NB4 (cell line): Measurements from ENCODE around the gene OR6C4.

Experiments used
- POLR2A ChIP-seq: IDR thresholded peaks from 2 replicates; pipeline ENCODE4 v1.6.1; 2011; ENCODE audit warnings: mild to moderate bottlenecking; ENCODE audit not compliant: insufficient read length; ENCODE audit errors: extremely low read depth
- TF ChIP-seq, protein P1 (sequence below): IDR thresholded peaks from one replicate; pipeline ENCODE4 v1.5.1; 2012; ENCODE audit warnings: low read depth, low read length
- TF ChIP-seq, protein P2 (sequence below): IDR thresholded peaks from 2 replicates; pipeline ENCODE4 v1.6.1; 2011; ENCODE audit warnings: low read depth, low read length

DNA sequence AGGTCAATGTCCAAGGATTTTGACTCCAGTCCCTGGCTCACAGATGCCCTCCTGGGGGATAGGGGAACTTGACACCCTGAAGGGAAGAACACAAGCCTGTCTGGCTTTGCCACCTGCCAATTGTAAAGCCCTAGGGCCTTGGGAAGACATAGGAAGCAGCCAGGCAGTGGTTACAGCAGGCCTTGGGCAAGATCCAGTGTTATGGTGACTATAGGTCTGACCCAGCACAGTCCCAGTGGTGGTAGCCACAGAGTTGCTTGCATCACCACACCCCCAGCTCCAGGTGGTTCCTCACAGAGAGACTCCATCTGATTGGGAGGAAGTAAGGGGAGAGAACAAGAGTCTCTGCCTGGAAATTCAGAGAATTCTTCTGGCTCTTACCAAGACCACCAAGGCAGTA lies 33.0 kb upstream of the OR6C4 start:
- TF ChIP-seq, protein P1, sequence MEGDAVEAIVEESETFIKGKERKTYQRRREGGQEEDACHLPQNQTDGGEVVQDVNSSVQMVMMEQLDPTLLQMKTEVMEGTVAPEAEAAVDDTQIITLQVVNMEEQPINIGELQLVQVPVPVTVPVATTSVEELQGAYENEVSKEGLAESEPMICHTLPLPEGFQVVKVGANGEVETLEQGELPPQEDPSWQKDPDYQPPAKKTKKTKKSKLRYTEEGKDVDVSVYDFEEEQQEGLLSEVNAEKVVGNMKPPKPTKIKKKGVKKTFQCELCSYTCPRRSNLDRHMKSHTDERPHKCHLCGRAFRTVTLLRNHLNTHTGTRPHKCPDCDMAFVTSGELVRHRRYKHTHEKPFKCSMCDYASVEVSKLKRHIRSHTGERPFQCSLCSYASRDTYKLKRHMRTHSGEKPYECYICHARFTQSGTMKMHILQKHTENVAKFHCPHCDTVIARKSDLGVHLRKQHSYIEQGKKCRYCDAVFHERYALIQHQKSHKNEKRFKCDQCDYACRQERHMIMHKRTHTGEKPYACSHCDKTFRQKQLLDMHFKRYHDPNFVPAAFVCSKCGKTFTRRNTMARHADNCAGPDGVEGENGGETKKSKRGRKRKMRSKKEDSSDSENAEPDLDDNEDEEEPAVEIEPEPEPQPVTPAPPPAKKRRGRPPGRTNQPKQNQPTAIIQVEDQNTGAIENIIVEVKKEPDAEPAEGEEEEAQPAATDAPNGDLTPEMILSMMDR = no peak
- no peak for TF ChIP-seq POLR2A
- TF ChIP-seq, protein P2, sequence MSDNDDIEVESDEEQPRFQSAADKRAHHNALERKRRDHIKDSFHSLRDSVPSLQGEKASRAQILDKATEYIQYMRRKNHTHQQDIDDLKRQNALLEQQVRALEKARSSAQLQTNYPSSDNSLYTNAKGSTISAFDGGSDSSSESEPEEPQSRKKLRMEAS = no peak
